NCI-H128 (cell line): ENCODE measurements around the gene CLSTN2.

Experiments used
- DNase-seq: peaks from one replicate; lab custom pipeline; 2025; ENCODE audit not compliant: unreplicated experiment; lab: John Stamatoyannopoulos, UW

CLSTN2 gene

GRCh38 chr3:140051019-140051957 lies 116.3 kb downstream of the CLSTN2 start:
- no peak for DNase-seq

- no peak for DNase-seq
Observed at GRCh38 chr3:140052771-140053702, 118.1 kb downstream of the CLSTN2 start.

- no peak for DNase-seq
Observed at GRCh38 chr3:140053794-140054193, 118.8 kb downstream of the CLSTN2 start.

DNA sequence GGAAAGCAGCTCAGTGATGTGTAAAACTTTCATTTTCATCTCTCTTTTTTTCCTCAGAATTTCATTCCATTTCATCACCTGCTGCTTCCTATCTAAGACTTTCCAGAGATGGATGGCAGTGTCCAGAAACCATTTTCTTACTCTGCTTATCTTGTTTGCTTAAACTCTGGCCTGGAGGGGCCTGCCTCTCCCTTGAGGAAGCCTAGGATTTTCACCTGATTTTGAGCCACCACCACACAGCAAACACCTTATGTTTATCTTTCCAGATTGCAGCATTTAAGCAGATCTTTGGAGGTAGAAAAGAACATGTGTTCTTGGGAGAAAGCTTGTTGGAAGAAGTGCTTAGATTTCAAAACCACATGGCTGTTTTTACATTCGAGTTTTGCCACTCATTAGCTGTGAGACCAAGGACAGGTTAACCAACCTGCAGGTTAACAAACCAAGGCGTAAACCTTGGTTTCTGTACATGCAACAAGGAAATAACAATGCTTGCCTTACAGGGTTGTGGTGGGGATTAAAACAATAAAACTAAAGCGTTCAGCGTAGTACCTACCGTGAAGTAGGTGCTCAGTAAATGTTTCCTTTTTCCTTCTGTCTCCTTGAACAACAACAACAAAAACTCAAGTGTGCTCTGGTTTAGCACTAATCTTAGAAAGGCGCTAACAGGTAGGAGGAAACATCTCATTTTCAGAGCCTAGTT lies 120.3 kb downstream of the CLSTN2 start:
- no peak for DNase-seq

- no peak for DNase-seq
Observed at GRCh38 chr3:140056047-140056446, 121.1 kb downstream of the CLSTN2 start.

- no peak for DNase-seq
Observed at GRCh38 chr3:140061211-140061610, 126.2 kb downstream of the CLSTN2 start.

DNA sequence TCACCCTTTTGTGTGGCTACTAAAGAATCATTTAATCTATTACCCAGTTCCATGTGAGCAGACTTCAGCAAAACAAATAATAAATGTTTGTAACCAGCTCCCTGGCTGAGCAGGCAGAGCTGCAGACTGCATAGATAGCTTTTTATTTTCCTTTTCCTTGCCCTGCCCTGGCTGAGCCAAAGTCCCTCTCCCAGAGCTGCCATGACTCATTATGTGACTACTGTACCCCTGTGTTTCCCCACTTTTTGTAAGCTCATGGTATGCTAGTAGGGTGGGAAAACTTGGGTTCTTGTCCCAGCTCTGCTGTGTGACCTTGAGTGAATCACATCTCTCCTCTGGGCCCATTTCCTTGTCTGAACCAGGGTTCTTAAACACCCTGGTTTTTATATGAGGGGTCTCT lies 127.5 kb downstream of the CLSTN2 start:
- no peak for DNase-seq

DNA sequence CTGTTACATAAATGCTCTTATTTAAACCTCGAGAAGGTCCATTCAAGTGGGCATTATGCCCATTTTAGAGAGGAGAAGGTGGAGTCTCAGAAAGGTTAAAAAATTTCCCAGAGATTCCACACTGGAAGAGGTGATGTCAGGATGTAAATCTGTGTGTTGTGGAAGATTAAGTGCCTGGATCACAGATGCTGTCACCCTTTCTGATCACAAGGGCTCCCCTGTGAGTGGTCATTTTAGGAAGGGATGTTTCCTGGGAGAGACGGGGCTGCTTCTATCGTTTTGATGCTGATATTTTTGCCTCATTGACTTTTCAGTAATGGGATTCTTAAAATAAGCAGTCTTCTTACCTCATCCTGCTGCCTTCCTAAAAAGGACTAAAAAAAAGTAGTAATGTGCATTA lies 132.5 kb downstream of the CLSTN2 start:
- DNase-seq: no peak

DNA sequence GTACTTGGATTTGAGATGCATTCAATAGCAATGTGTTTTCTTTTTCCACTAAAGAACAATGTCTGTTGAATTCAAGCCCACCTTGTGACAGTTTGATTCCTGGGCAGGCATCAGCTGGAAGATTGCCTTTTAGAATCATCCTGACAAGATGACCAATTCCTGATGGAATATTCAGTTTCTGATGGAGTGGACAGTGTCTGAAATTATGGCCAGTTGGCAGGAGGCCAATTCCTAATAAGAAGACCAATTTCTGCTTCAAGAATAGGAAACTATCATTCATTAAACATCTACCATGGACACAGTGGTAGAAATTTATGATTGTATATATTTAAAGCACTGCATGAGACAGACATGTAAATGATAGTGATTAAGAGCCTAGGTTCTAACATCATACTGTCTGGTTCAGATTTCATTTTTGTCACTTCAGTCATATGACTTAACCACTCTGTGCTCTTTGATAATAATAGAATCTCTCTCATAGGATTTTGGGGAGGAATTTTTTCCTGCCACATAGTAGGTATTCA lies 133.6 kb downstream of the CLSTN2 start:
- DNase-seq: no peak

- DNase-seq: no peak
Observed at GRCh38 chr3:140073278-140074045, 138.5 kb downstream of the CLSTN2 start.

DNA sequence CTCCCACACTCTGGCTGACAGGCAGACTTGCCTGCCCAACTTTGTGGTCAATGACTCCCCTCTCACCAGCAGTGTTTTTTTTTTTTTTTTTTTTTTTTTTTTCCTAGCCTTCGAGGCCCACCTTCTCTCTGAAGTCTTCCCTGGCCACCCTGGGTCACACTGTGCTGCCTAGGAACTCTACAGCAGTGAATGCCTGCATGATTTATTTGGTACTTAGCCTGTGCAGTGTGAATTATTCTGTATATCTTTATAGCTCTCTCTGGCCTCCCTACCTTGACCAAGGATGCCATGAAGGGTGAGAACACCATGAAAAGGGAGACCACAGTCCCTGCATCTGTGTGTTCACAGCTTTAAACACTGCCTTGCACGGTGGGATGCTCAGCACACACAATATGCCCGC lies 141.6 kb downstream of the CLSTN2 start:
- DNase-seq: no peak

GRCh38 chr3:140077406-140077805 lies 142.4 kb downstream of the CLSTN2 start:
- no peak for DNase-seq

DNA sequence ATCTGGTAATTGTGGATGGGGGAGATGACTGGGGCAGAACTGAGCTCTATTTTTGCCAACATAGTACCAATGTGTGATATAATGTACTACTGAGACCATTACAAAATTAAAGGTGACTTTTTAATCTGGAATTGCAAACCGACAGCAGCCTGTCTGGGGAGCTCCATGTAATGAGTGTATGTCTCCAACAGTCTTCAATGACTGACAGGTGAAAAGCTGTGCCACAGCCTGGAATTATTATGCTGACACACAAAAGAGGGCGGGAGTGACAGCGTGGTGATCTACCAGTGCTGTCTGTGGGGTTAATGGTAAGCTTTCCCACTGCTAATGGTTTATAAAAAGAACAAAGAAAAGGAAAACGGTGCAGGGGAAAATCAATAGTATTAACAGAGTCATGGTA lies 143.4 kb downstream of the CLSTN2 start:
- no peak for DNase-seq

- DNase-seq: no peak
Observed at GRCh38 chr3:140078940-140079339, 144.0 kb downstream of the CLSTN2 start.

GRCh38 chr3:140081887-140082286 lies 146.9 kb downstream of the CLSTN2 start:
- DNase-seq: no peak

DNA sequence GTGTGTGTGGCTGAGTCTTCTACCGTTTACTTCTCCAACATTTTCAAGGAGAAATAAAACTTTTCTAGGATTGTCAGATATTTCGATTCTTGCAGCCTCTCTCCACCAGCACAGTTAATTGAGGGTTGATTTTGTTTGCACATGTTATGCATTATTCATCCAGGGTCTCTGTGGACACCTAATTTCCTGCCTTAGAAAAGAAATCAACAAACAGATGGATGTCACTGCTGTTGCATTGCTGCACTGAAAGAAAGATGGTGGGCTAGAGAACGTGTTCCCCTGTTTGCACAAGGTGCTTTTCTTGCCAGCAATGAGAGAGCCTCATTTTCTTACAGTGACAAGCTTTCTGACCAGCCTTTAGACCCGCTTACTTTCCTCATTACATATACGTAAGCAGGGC lies 150.0 kb downstream of the CLSTN2 start:
- no peak for DNase-seq

DNA sequence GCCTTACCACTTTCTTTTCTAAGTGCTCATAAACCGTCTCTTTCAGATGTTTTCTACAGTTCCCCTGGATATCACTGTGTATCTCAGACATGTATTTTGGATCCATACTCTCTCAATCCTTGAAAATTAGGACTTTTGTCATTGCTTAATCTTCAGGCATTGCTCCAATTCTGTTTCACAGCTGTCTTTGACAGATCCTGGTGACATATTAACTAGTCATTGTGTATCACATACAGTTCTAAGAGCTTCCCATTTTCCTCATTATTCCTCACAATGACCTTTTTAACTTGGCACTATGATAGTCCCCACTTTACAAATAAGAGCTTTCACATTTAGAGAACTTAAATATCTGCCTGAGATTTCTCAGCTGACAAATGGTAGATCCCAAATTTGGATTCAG lies 151.7 kb downstream of the CLSTN2 start:
- no peak for DNase-seq

- no peak for DNase-seq
Observed at GRCh38 chr3:140088058-140088457, 153.1 kb downstream of the CLSTN2 start.

DNA sequence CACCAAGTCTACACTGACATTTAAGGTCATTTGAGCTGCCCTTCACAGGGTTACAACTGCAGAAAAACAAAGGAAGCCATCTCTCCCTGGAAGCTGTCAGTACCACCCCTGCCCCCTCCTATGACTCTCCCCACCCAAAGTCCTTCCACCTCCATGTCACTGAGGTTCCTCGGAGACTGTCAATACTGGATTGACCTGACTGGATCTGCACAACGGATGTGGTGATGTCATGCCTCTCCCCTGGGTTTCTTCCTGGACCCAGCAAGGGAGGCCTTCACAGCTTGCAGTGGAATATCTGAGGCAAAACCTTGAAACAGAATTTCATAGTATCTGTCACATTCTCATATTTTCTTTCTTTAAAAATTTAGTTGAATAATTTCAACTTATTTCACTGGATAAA lies 153.5 kb downstream of the CLSTN2 start:
- DNase-seq: no peak

GRCh38 chr3:140089403-140090072 lies 154.6 kb downstream of the CLSTN2 start:
- no peak for DNase-seq
